Measurements from ENCODE around the gene CDK12.

Gene CDK12

GRCh38 chr17:39508987-39509386 is 47.7 kb downstream of the CDK12 start:
- DNase-seq (ENCODE audit: low read depth): no peak
- in situ Hi-C loops (cut with HindIII; ENCODE audit: low sequenced_read_pairs): no loop called here
- no peak overlapping the region for H3K4me3 ChIP-seq (ENCODE audit: low read depth, low read length)
- TF ChIP-seq CTCF (IDR thresholded peaks at IDR 0.05; ENCODE audit: low read depth, low read length, missing control alignments): no peak

- DNase-seq (ENCODE audit: low read depth): no peak
- in situ Hi-C loops (cut with HindIII; ENCODE audit: low sequenced_read_pairs): no loop called here
- no peak overlapping the region for H3K4me3 ChIP-seq (ENCODE audit: low read depth, low read length)
- TF ChIP-seq CTCF (IDR thresholded peaks at IDR 0.05; ENCODE audit: low read depth, low read length, missing control alignments): no peak
Observed at GRCh38 chr17:39513309-39513708, 52.0 kb downstream of the CDK12 start.

- in situ Hi-C loops (cut with HindIII; ENCODE audit: low sequenced_read_pairs): no loop called here
- TF ChIP-seq CTCF (IDR thresholded peaks at IDR 0.05; ENCODE audit: low read depth, low read length, missing control alignments): no peak
- DNase-seq (ENCODE audit: low read depth): no peak
- no peak overlapping the region for H3K4me3 ChIP-seq (ENCODE audit: low read depth, low read length)
Observed at GRCh38 chr17:39513915-39514314, 52.6 kb downstream of the CDK12 start.

GRCh38 chr17:39517224-39517623 is 55.9 kb downstream of the CDK12 start:
- no peak for TF ChIP-seq CTCF (IDR thresholded peaks at IDR 0.05; ENCODE audit: low read depth, low read length, missing control alignments)
- in situ Hi-C loops (cut with HindIII; ENCODE audit: low sequenced_read_pairs): no loop called here

GRCh38 chr17:39525801-39526506 is 64.7 kb downstream of the CDK12 start:
- in situ Hi-C loops (cut with HindIII; ENCODE audit: low sequenced_read_pairs): no loop called here
- H3K4me3 ChIP-seq (ENCODE audit: low read depth, low read length): no peak overlapping the region
- no peak for TF ChIP-seq CTCF (IDR thresholded peaks at IDR 0.05; ENCODE audit: low read depth, low read length, missing control alignments)
- no peak for DNase-seq (ENCODE audit: low read depth)

More at GRCh38 chr17:39517224-39517623, 55.9 kb downstream of the CDK12 start:
- no peak overlapping the region for H3K4me3 ChIP-seq (ENCODE audit: low read depth, low read length)
- peak; percentile 89 for DNase-seq (ENCODE audit: low read depth)

GRCh38 chr17:39527220-39527813 is 66.0 kb downstream of the CDK12 start:
- no peak for DNase-seq (ENCODE audit: low read depth)
- TF ChIP-seq CTCF (IDR thresholded peaks at IDR 0.05; ENCODE audit: low read depth, low read length, missing control alignments): peak; percentile 56
- H3K4me3 ChIP-seq (ENCODE audit: low read depth, low read length): no peak overlapping the region
- in situ Hi-C loops (cut with HindIII; ENCODE audit: low sequenced_read_pairs): no loop called here

Data from astrocyte of the cerebellum (primary cell).